Measurements from ENCODE around the gene PPP2R3C. TPM values are rescaled to one million over a fixed set of nuclear protein-coding genes. Genes with fewer than 3 reads are reported as not detected.

PPP2R3C gene
- total RNA-seq, 1 experiment from 2014 or later, result 25.7 TPM

DNA sequence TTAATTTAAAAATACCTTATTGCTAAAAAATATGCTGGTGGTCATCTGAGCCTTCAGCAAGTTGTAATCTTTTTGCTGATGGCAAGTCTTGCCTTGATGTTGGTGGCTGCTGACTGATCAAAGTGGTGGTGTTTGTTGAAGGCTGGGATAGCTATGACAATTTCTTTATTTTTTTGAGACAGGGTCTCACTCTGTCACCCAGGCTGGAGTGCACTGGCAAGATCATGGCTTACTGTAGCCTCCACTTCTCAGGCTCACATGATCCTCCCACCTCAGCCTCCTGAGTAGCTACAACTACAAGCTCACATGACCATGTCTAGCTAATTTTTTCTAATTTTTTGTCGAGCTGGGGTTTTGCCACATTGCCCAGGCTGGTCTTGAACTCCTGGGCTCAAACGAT is 25.4 kb upstream of the PPP2R3C start:
- Histone ChIP-seq H3K4me1 (replicated peaks) (no peaks in the 10 kb centered on the region), H3K27me3 (replicated peaks) (no peaks in the 10 kb centered on the region), H3K36me3 (no peaks in the 10 kb centered on the region; the same call in 1 of the 2 replicates), H3K9me3 (replicated peaks) (no peaks in the 10 kb centered on the region), H3K4me3 (no peak overlapping the region), H3K27ac (no peak overlapping the region)
- no peak for DNase-seq (ENCODE audit: low read depth in 1 of 2, low spot score in 2 of 2)

DNA sequence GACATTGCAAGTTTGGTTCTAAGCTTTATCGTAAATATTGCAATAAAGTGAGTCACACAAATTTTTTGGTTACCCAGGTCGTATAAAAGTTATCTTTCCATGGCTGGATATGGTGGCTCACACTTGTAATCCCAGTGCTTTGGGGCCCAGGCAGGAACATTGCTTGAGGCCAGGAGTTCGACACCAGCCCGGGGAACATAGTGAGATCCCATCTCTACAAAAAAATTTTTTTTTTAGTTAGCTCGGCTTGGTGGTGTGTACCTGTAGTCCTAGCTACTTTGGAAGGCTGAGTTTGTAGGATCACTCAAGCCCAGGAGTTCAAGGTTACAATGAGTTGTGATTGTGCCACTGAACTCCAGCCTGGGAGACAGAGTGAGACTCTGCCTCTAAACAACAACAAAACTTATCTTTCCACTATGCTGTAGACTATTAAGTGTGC is 24.9 kb upstream of the PPP2R3C start:
- Histone ChIP-seq H3K4me3 (no peak overlapping the region), H3K9me3 (replicated peaks) (no peaks in the 10 kb centered on the region), H3K27me3 (replicated peaks) (no peaks in the 10 kb centered on the region), H3K27ac (no peak overlapping the region), H3K36me3 (no peaks in the 10 kb centered on the region; the same call in 1 of the 2 replicates), H3K4me1 (replicated peaks) (no peaks in the 10 kb centered on the region)
- no peak for DNase-seq (ENCODE audit: low read depth in 1 of 2, low spot score in 2 of 2)

GRCh38 chr14:35144029-35144428 is 22.2 kb upstream of the PPP2R3C start:
- Histone ChIP-seq H3K9me3 (replicated peaks) (no peaks in the 10 kb centered on the region), H3K36me3 (peaks cover 7% of the 10 kb centered on the region), H3K27me3 (replicated peaks) (no peaks in the 10 kb centered on the region), H3K4me3 (no peak overlapping the region), H3K4me1 (replicated peaks) (no peaks in the 10 kb centered on the region), H3K27ac (no peak overlapping the region)
- DNase-seq (ENCODE audit: low read depth in 1 of 2, low spot score in 2 of 2), result no peak

- H3K27me3 ChIP-seq (replicated peaks), result no peaks in the 10 kb centered on the region
- DNase-seq (ENCODE audit: low read depth in 1 of 2, low spot score in 2 of 2), result peak in 1 of 2 experiments; percentile 30
- H3K4me3 ChIP-seq, result no peak overlapping the region
- no peaks in the 10 kb centered on the region for H3K4me1 ChIP-seq (replicated peaks)
- peaks cover 10% of the 10 kb centered on the region for H3K36me3 ChIP-seq
- H3K9me3 ChIP-seq (replicated peaks), result no peaks in the 10 kb centered on the region
- H3K27ac ChIP-seq, result no peak overlapping the region
These were observed 19.2 kb upstream of the PPP2R3C start for GRCh38 chr14:35140718-35141581.

GRCh38 chr14:35138585-35138984 is 16.8 kb upstream of the PPP2R3C start:
- no peaks in the 10 kb centered on the region for H3K4me1 ChIP-seq (replicated peaks)
- no peak overlapping the region for H3K4me3 ChIP-seq
- H3K9me3 ChIP-seq (replicated peaks), result no peaks in the 10 kb centered on the region
- H3K36me3 ChIP-seq, result peaks cover 21% of the 10 kb centered on the region
- no peak for DNase-seq (ENCODE audit: low read depth in 1 of 2, low spot score in 2 of 2)
- H3K27me3 ChIP-seq (replicated peaks), result no peaks in the 10 kb centered on the region
- no peak overlapping the region for H3K27ac ChIP-seq

- Histone ChIP-seq H3K9me3 (replicated peaks) (no peaks in the 10 kb centered on the region), H3K27me3 (replicated peaks) (no peaks in the 10 kb centered on the region), H3K4me1 (replicated peaks) (no peaks in the 10 kb centered on the region), H3K27ac (no peak overlapping the region), H3K36me3 (peaks cover 31% of the 10 kb centered on the region), H3K4me3 (no peak overlapping the region)
- no peak for DNase-seq (ENCODE audit: low read depth in 1 of 2, low spot score in 2 of 2)
These were observed 12.7 kb upstream of the PPP2R3C start for GRCh38 chr14:35134329-35135123.

GRCh38 chr14:35133542-35134328 is 11.9 kb upstream of the PPP2R3C start:
- no peaks in the 10 kb centered on the region for H3K4me1 ChIP-seq (replicated peaks)

GRCh38 chr14:35124127-35124526 is 2.3 kb upstream of the PPP2R3C start:
- H3K27ac ChIP-seq, result no peak overlapping the region
- DNase-seq (ENCODE audit: low read depth in 1 of 2, low spot score in 2 of 2), result no peak
- peaks cover 14% of the 10 kb centered on the region; the same call in 1 of the 2 replicates for H3K36me3 ChIP-seq
- H3K9me3 ChIP-seq (replicated peaks), result no peaks in the 10 kb centered on the region
- no peak overlapping the region for H3K4me3 ChIP-seq
- H3K4me1 ChIP-seq (replicated peaks), result peaks cover 11% of the 10 kb centered on the region; the same call in 1 of the 2 replicates
- no peaks in the 10 kb centered on the region for H3K27me3 ChIP-seq (replicated peaks)

More at GRCh38 chr14:35133542-35134328, 11.9 kb upstream of the PPP2R3C start:
- no peaks in the 10 kb centered on the region for H3K9me3 ChIP-seq (replicated peaks)
- H3K4me3 ChIP-seq, result no peak overlapping the region
- no peak for DNase-seq (ENCODE audit: low read depth in 1 of 2, low spot score in 2 of 2)
- H3K27ac ChIP-seq, result no peak overlapping the region
- H3K36me3 ChIP-seq, result peaks cover 31% of the 10 kb centered on the region
- H3K27me3 ChIP-seq (replicated peaks), result no peaks in the 10 kb centered on the region

GRCh38 chr14:35123388-35123703 is 1.6 kb upstream of the PPP2R3C start:
- DNase-seq (ENCODE audit: low read depth in 1 of 2, low spot score in 2 of 2), result no peak
- Histone ChIP-seq H3K4me3 (peak overlapping the region; percentile 61), H3K9me3 (replicated peaks) (no peaks in the 10 kb centered on the region), H3K4me1 (replicated peaks) (peaks cover 11% of the 10 kb centered on the region; the same call in 1 of the 2 replicates), H3K27me3 (replicated peaks) (no peaks in the 10 kb centered on the region), H3K27ac (no peak overlapping the region), H3K36me3 (peaks cover 14% of the 10 kb centered on the region; the same call in 1 of the 2 replicates)

GRCh38 chr14:35122696-35123387 is 1.1 kb upstream of the PPP2R3C start:
- peaks cover 11% of the 10 kb centered on the region; the same call in 1 of the 2 replicates for H3K4me1 ChIP-seq (replicated peaks)
- H3K27me3 ChIP-seq (replicated peaks), result no peaks in the 10 kb centered on the region
- H3K4me3 ChIP-seq, result peak overlapping the region; percentile 61
- DNase-seq (ENCODE audit: low read depth in 1 of 2, low spot score in 2 of 2), result no peak
- no peaks in the 10 kb centered on the region for H3K9me3 ChIP-seq (replicated peaks)
- H3K36me3 ChIP-seq, result peaks cover 14% of the 10 kb centered on the region; the same call in 1 of the 2 replicates
- peak overlapping the region; percentile 96 for H3K27ac ChIP-seq

DNA sequence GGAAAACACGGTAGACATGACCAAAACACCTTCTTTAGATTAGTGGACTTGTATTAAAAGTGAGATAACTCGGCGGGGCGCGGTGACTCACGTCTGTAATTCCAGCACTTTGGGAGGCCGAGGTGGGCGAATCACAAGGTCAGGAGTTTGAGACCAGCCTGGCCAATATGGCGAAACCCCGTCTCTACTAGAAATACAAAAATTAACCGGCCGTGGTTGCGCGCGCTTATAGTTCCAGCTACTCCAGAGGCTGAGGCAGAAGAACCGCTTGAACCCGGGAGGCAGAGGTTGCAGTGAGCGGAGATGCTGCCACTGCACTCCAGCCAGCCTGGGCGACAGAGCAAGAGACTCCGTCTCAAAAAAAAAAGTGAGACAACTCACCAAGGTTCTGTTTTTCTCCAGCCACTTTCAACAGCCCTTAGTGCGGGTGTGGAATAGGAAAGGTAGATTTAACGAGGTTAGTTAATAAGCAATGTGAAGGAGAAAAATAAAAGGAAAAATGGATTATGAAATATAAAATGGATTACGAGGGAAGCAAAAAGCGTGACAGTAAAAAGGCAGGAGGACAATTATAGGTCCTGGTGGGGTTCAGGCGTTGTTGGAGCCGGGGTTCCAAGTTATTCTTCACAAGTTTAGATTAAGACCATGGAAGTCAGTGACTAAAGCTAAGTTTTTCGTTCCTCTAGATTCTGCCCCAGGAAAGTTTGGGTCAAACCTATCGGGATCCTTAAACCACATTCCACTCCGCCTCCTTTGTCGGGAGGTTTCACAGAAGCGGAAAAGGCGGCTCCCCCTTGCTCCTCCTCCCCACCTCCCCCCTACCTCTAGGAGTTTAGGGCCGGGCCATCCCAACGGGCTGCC is 534 bp downstream of the PPP2R3C start:
- Histone ChIP-seq H3K4me3 (peak overlapping the region; percentile 61), H3K27me3 (replicated peaks) (no peaks in the 10 kb centered on the region), H3K9me3 (replicated peaks) (no peaks in the 10 kb centered on the region), H3K36me3 (peaks cover 11% of the 10 kb centered on the region; the same call in 1 of the 2 replicates), H3K27ac (peak overlapping the region; percentile 96), H3K4me1 (replicated peaks) (peaks cover 11% of the 10 kb centered on the region; the same call in 1 of the 2 replicates)
- peak in 1 of 2 experiments; percentile 44 for DNase-seq (ENCODE audit: low read depth in 1 of 2, low spot score in 2 of 2)

GRCh38 chr14:35117112-35117511 is 4.7 kb downstream of the PPP2R3C start:
- Histone ChIP-seq H3K27me3 (replicated peaks) (no peaks in the 10 kb centered on the region), H3K9me3 (replicated peaks) (no peaks in the 10 kb centered on the region), H3K36me3 (peaks cover 42% of the 10 kb centered on the region), H3K4me3 (no peak overlapping the region), H3K27ac (no peak overlapping the region), H3K4me1 (replicated peaks) (peaks cover 5% of the 10 kb centered on the region; the same call in 1 of the 2 replicates)
- DNase-seq (ENCODE audit: low read depth in 1 of 2, low spot score in 2 of 2), result no peak

Measured in SJSA1 (cell line).